OCI-LY1 (cell line): Measurements from ENCODE around the gene KIF21A.

Experiments
- EZH2 ChIP-seq: fragments of 200-600 bp; sonication (generic), shearing (Covaris generic); IDR thresholded peaks from 2 replicates; pipeline ENCODE4 v1.8.0; 2017; ENCODE audit warnings: borderline replicate concordance, mixed run types, mild to moderate bottlenecking, antibody characterized with exemption, low read length, moderate library complexity, mixed read lengths
- TF ChIP-seq, protein P1 (sequence below): fragments of 200-600 bp; sonication (generic), shearing (Covaris generic); IDR thresholded peaks from 2 replicates; pipeline ENCODE4 v1.5.1; 2017; ENCODE audit warnings: mild to moderate bottlenecking, antibody characterized with exemption, low read length, moderate library complexity, mixed read lengths

DNA sequence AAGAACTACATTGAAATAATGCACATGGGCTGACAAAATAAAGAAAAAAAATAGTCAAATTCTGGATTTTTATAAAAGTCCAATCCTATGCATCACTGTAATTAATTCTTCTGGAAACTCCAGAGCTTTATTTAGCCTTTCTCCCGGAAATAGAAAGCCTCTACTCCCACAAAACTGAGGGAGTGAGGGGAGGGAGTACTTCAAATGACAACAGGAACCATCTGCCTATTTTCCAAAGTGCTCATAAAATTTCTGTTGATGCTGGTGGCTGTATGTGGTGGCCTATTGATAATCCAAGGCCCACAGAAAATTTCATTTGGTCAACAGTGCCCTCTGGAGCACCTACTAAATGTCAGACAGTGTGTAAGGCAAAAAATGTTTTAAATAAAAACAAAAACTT is 64.6 kb downstream of the KIF21A start:
- TF ChIP-seq, protein P1, sequence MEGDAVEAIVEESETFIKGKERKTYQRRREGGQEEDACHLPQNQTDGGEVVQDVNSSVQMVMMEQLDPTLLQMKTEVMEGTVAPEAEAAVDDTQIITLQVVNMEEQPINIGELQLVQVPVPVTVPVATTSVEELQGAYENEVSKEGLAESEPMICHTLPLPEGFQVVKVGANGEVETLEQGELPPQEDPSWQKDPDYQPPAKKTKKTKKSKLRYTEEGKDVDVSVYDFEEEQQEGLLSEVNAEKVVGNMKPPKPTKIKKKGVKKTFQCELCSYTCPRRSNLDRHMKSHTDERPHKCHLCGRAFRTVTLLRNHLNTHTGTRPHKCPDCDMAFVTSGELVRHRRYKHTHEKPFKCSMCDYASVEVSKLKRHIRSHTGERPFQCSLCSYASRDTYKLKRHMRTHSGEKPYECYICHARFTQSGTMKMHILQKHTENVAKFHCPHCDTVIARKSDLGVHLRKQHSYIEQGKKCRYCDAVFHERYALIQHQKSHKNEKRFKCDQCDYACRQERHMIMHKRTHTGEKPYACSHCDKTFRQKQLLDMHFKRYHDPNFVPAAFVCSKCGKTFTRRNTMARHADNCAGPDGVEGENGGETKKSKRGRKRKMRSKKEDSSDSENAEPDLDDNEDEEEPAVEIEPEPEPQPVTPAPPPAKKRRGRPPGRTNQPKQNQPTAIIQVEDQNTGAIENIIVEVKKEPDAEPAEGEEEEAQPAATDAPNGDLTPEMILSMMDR = no peak
- no peak for TF ChIP-seq EZH2
